A549 treated with ZK216348 at 1 μM for 4 hours (cell line): ENCODE results near the gene ZNF432. TPM values are rescaled to one million over a fixed set of nuclear protein-coding genes. Genes with fewer than 3 reads are reported as not detected.

ENCODE experiments used
- total RNA-seq: library from RNA; stranded (reverse); fragments of 200-300 nt; extraction: Qiagen RNA extraction; gene quantifications from 5 replicates; pipeline ENCODE4 v1.2.3, GENCODE V29; 2022; ENCODE audit warnings: low read depth

Gene ZNF432
- total RNA-seq, result 1.3 to 2.5 TPM (median 1.8 TPM) in 5 replicates

GRCh38 chr19:52048555-52049501, at the start of gene ZNF432:
TSS of gene ZNF432 (minus strand) at chr19:52048838. CDS start at chr19:52046868, 1,970 bp downstream.

GRCh38 chr19:52095172-52096014, 46.8 kb upstream of the ZNF432 start, which contains the start of gene ZNF841:
TSS of gene ZNF841 (minus strand) at chr19:52095765. CDS start at chr19:52084801, 10,964 bp downstream.

DNA sequence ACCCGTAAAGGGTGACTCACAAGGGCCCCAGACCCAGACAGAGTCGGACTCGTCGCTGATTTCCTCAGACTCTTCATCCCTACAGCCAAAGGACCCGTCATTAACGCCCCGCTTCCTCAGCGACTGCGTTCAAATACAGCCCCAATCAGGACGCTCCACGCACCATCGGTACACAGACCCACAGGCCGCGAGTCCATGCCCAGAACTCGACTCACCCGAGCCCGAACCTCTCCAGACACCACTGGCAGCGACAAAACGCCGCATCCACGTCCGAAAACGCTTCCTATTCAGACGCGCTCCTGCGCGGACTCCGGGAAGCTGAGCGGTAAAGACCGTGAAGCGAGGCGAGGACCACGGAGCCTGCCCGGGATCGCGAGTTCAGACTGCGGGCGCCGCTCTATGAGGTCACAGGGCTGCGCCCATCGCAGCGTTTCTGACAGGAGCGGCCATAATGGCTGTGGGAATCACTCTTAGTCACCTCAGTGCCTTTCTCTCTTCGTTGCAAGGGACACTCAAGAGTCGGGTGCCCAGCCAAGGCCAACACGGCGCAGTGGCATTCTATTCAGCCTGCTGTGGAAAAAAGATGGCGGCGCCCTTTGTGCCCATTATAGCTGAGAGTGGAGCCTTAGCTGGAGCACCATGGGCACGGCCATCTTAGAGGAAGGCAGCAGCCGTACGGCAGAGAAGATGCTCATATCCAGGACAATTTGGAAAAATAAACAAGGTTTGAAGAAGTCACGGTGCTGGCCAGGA, 20.4 kb downstream of the ZNF432 start, which contains the start of gene ZNF614:
TSS of gene ZNF614 (minus strand) at position 353 of the 753 bp plus-strand sequence. CDS start 2,634 bp downstream, outside the sequence.

DNA sequence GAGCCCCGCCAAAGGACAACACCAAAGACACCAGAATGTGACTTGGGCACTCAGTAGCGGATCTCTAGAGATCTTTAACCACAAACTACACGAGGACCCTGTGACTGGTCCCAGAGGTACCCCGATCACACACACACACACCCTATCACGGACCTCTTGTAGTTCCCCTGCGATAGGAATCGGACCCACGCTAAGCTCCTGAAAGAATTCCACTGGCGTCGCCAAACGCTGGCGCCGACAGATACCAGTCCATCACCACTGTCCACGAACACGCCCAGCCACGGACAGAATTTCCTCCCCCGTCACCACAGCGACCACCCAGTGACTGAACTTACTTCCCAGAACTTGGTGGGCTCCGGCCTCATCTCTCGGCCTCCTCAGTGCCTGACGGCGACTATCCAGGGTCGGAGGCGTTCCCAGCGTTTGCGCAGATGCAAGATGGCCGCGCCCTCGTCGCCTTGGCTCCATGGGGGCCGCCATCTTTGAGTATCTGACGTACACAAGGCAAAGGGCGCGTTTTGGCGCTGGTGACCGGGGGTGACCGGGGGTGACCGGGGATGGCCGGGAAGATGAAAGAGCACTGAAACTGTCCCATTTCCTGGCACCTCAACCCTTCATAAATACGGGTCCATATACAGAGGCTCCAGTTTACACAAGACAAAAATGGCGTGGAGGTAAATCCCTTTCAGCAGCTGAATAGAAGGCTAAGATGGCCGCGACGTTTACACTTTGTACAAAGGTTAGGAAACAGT, 40.7 kb downstream of the ZNF432 start, which contains the start of gene ZNF615:
TSS of gene ZNF615 (minus strand) at position 406 of the 752 bp plus-strand sequence. CDS start 4,500 bp downstream, outside the sequence.

DNA sequence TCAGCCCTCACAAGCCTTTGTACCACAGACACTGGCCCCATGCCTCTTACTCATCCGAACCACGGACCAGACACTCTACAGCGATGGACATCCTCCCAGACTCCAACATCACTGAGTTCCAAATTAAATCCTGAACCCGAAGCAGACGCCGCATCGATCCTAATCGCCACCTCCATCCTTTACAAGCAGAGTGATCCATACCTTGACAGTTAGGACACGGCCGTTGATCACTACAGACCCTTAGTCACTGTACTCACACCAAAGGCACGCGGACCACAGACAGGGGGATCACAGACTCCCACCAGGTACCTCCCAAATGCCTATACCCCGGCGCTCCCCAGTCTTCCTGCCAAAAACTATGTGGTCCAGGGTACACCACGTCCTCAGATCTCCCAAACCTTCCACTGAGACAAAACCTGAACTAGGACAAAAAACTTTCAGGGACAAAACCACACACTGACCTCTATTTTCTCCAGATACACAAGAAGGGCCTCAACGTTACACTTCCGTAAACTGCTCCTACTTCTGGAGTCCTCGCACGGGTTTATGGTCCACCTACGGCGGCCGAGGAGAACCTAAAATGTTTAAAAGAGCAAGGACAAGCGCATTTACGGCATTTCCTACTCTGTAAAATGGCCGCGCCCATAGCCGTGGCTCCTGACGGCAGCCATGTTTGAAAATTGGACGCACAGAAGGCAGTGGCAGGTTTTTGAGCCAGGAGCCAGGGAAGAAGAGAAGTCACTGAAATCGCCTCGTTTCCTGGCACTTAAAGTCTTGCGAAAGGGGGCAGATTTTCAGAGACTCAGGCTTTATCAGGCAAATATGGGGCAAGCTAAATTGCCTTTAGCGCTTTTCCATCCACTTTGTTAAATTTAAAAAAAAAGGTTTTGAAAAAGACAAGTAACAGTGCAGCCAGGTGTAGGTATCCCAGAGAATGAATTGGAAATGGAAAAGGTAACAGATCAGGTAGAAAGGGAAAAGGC, 62.0 kb downstream of the ZNF432 start, which contains the start of gene ZNF350:
TSS of gene ZNF350 (minus strand) at position 532 of the 983 bp plus-strand sequence. CDS start 12,480 bp downstream, outside the sequence.

Other genes with a start within 250 kb of the ZNF432 start
- 0.06 to 0.13 TPM in 2 of 5 replicates, not detected in the others for gene ZNF577, start 160.9 kb downstream of the ZNF432 start, total RNA-seq
- 0.12 to 0.25 TPM (median 0.19 TPM) in 4 of 5 replicates, not detected in the other for gene ZNF649, start 143.8 kb downstream of the ZNF432 start, total RNA-seq
- 1.00 to 2.1 TPM (median 1.4 TPM) in 5 replicates for gene ZNF613, start 121.4 kb downstream of the ZNF432 start, total RNA-seq
- 3.3 to 5.9 TPM (median 4.0 TPM) in 5 replicates for gene ZNF350, start 62.0 kb downstream of the ZNF432 start, total RNA-seq
- gene ZNF615, start 40.6 kb downstream of the ZNF432 start, total RNA-seq, result 3.3 to 4.6 TPM (median 4.3 TPM) in 5 replicates
- gene ZNF614, start 20.5 kb downstream of the ZNF432 start, total RNA-seq, result 2.3 to 4.0 TPM (median 3.1 TPM) in 5 replicates
- 1.7 to 3.1 TPM (median 1.8 TPM) in 5 replicates for gene ZNF841, start 46.9 kb upstream of the ZNF432 start, total RNA-seq
- gene ZNF616, start 91.1 kb upstream of the ZNF432 start, total RNA-seq, result 0.48 to 1.4 TPM (median 0.79 TPM) in 5 replicates
- gene ZNF836, start 122.8 kb upstream of the ZNF432 start, total RNA-seq, result 0.33 to 0.95 TPM (median 0.52 TPM) in 5 replicates
- gene PPP2R1A, start 141.2 kb upstream of the ZNF432 start, total RNA-seq, result 210 to 308 TPM (median 302 TPM) in 5 replicates
- 6.0 to 14.9 TPM (median 9.6 TPM) in 5 replicates for gene ZNF766, start 220.7 kb upstream of the ZNF432 start, total RNA-seq
- gene ZNF480, start 248.3 kb upstream of the ZNF432 start, total RNA-seq, result 11.8 to 18.2 TPM (median 15.6 TPM) in 5 replicates